ENCODE measurements around the gene ANKRD33.

DNA sequence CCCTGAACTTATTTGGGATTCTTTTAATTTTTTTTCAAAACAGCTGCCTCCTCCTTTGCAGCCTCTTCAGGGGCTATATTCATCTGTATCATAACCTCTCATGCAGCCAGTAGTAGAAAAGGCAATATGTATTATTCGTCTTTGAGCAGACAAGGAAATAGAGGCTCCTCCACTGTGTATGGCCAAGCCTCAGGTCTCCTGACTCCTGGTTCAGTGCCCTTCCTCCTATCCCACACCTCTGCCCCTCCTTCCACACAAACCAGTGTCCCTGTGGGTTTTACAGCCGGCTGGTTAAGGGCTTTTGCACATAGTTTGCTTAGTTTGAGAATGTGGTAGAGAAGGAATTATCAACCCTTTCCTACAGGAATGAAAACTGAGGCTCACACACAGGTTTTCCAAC lies 10.6 kb downstream of the ANKRD33 start:
- TF ChIP-seq GATA2 (IDR thresholded peaks at IDR 0.05; ENCODE audit: low read depth, low read length), result no peak
- no peak for TF ChIP-seq GATA3 (IDR thresholded peaks at IDR 0.05; ENCODE audit: low read depth, low read length)
